ENCODE data around the gene EME2.
"Not testable (repeated sequence)": the region's sequence is repeated elsewhere in the genome, so short reads cannot be mapped to it uniquely, and the experiment has no call there.

Gene EME2

DNA sequence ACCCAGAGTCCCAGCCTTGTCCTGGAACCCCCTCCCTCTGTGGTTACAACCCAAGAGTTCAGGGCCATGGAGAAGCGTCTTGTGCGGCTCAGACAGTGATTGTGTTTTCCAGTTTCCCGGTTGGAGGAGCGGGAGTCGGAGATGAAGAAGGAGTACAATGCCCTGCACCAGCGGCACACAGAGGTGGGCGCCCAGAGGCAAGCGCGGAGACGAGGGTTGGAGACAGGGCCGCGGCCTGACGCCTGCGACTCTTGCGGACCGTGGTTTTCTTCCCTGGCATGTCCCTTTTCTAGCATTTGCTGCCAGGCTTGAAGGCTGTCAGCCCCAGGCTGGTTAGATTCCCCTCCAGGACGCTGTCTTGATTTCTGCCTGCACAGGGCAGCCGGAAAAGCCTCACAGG, 43.6 kb upstream of the EME2 start:
- DNase-seq (ENCODE audit: low read depth) = no peak
- TF ChIP-seq MYC (IDR thresholded peaks at IDR 0.05; ENCODE audit: low read depth, low read length) (no peak), POLR2A (IDR thresholded peaks at IDR 0.05; ENCODE audit: extremely low read depth, insufficient read length) (no peak)
- TF ChIP-seq, protein P1, sequence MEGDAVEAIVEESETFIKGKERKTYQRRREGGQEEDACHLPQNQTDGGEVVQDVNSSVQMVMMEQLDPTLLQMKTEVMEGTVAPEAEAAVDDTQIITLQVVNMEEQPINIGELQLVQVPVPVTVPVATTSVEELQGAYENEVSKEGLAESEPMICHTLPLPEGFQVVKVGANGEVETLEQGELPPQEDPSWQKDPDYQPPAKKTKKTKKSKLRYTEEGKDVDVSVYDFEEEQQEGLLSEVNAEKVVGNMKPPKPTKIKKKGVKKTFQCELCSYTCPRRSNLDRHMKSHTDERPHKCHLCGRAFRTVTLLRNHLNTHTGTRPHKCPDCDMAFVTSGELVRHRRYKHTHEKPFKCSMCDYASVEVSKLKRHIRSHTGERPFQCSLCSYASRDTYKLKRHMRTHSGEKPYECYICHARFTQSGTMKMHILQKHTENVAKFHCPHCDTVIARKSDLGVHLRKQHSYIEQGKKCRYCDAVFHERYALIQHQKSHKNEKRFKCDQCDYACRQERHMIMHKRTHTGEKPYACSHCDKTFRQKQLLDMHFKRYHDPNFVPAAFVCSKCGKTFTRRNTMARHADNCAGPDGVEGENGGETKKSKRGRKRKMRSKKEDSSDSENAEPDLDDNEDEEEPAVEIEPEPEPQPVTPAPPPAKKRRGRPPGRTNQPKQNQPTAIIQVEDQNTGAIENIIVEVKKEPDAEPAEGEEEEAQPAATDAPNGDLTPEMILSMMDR (IDR thresholded peaks at IDR 0.05; ENCODE audit: low read depth, low read length) = no peak
- TF ChIP-seq, protein P2, sequence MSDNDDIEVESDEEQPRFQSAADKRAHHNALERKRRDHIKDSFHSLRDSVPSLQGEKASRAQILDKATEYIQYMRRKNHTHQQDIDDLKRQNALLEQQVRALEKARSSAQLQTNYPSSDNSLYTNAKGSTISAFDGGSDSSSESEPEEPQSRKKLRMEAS (IDR thresholded peaks at IDR 0.05; ENCODE audit: low read depth, low read length) = no peak
- H3K4me3 ChIP-seq (ENCODE audit: low read depth, low read length) = no peak overlapping the region

DNA sequence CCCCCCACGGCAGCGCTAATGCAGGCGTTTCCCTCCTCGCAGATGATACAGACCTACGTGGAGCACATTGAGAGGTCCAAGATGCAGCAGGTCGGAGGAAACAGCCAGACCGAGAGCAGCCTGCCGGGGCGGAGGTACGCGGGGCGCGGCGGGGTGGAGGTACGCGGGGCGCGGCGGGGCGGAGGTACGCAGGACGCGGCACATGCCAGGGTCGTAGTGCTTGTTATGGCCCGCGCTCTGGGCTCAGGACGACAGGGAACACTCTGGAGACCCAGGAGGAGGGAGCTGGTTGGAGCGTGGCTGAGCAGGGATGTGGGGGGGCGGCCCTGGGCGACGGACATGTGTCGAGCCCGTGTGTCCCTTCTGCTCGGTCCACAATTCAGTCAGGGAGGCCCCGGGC, 43.2 kb upstream of the EME2 start:
- no peak overlapping the region for H3K4me3 ChIP-seq (ENCODE audit: low read depth, low read length)
- no peak for DNase-seq (ENCODE audit: low read depth)
- TF ChIP-seq, protein P1 (IDR thresholded peaks at IDR 0.05; ENCODE audit: low read depth, low read length) = no peak
- TF ChIP-seq POLR2A (IDR thresholded peaks at IDR 0.05; ENCODE audit: extremely low read depth, insufficient read length) (no peak), MYC (IDR thresholded peaks at IDR 0.05; ENCODE audit: low read depth, low read length) (no peak)
- TF ChIP-seq, protein P2 (IDR thresholded peaks at IDR 0.05; ENCODE audit: low read depth, low read length) = no peak

DNA sequence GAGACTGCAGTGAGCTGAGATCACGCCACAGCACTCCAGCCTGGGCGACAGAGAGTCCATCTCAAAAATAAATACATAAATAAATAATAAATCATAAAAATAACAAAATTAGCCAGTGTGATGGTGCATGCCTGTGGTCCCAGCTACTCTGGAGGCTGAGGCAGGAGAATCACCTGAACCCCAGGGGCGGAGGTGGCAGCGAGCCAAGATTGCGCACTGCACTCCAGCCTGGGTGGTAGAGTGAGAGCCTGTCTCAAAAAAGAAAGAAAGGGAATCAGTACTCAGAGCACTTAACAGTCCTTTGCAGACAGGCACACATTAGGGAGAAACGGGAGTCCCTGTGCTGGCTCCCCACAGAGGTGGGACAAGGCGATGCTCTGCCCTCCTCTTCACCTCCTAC, 41.5 kb upstream of the EME2 start:
- H3K4me3 ChIP-seq (ENCODE audit: low read depth, low read length) = no peak overlapping the region
- TF ChIP-seq POLR2A (IDR thresholded peaks at IDR 0.05; ENCODE audit: extremely low read depth, insufficient read length) (no peak), MYC (IDR thresholded peaks at IDR 0.05; ENCODE audit: low read depth, low read length) (no peak)
- TF ChIP-seq, protein P2 (IDR thresholded peaks at IDR 0.05; ENCODE audit: low read depth, low read length) = no peak
- TF ChIP-seq, protein P1 (IDR thresholded peaks at IDR 0.05; ENCODE audit: low read depth, low read length) = no peak
- DNase-seq (ENCODE audit: low read depth) = no peak

DNA sequence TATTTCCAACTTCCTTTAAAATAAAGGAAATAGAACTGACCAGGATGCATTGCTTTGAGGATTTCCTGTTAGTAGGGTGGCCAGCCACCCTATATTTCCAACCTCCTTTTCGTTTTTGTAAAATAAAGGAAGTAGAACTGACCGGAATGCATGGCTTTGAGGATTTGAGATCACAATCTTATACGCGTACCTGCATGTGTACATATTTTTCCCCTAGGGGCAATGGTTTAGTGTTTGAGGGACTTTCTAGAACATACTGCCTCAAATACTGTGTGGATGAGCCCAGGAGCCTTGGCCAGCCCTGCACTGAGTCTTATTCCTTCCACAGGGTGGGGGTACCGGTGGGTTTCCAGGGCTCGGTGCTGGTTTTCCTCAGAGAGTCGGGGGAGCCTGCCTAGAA, 41.0 kb upstream of the EME2 start:
- H3K4me3 ChIP-seq (ENCODE audit: low read depth, low read length) = no peak overlapping the region
- TF ChIP-seq MYC (IDR thresholded peaks at IDR 0.05; ENCODE audit: low read depth, low read length) (no peak), POLR2A (IDR thresholded peaks at IDR 0.05; ENCODE audit: extremely low read depth, insufficient read length) (no peak)
- TF ChIP-seq, protein P1 (IDR thresholded peaks at IDR 0.05; ENCODE audit: low read depth, low read length) = no peak
- TF ChIP-seq, protein P2 (IDR thresholded peaks at IDR 0.05; ENCODE audit: low read depth, low read length) = no peak
- DNase-seq (ENCODE audit: low read depth) = no peak

DNA sequence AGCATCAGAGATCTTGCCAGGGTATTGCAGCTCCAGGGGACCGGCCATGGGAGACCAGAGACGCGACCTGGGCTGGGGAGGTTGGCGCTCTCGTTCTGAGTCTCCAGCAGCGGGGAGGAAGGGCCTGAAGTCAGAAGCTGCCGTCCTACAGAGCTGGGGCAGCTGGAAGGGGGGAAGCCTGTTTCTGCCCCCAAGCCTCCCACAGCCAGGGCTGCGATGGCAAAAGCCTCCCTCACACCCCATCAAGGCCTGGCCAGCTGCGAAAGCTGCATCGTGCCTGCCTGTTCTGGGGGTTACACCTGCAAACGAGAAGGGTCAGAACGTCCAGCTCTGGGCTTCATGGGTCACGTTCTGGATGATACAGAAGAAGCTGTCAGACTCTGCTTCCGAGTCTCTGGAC, 40.5 kb upstream of the EME2 start:
- no peak overlapping the region for H3K4me3 ChIP-seq (ENCODE audit: low read depth, low read length)
- DNase-seq (ENCODE audit: low read depth) = no peak
- TF ChIP-seq, protein P2 (IDR thresholded peaks at IDR 0.05; ENCODE audit: low read depth, low read length) = no peak
- TF ChIP-seq POLR2A (IDR thresholded peaks at IDR 0.05; ENCODE audit: extremely low read depth, insufficient read length) = no peak
- no peak for TF ChIP-seq MYC (IDR thresholded peaks at IDR 0.05; ENCODE audit: low read depth, low read length)
- TF ChIP-seq, protein P1 (IDR thresholded peaks at IDR 0.05; ENCODE audit: low read depth, low read length) = no peak

DNA sequence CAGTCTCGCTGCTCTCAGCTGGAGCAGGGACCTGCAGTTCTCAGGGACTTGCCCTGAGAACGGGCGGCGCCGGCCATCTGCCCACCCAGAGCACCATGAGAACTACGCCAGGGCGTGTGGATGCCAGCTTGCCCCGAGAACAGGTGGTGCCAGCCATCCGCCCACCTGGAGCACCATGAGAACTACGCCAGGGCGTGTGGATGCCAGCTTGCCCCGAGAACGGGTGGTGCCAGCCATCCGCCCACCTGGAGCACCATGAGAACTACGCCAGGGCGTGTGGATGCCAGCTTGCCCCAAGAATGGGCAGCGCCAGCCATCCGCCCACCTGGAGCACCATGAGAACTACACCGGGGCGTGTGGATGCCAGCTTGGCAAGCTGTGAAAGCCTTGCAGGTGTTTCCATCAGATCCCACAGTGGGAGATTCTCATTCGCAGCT, 40.0 kb upstream of the EME2 start:
- not testable (repeated sequence) for H3K4me3 ChIP-seq (ENCODE audit: low read depth, low read length); DNase-seq (ENCODE audit: low read depth)

Data from NB4 (cell line).